Progenitor cell of endocrine pancreas (in vitro differentiated cells): ENCODE data around the gene DRC7. TPM values are rescaled to one million over a fixed set of nuclear protein-coding genes. Genes with fewer than 3 reads are reported as not detected.

Experiments used
- DNase-seq: peaks from one replicate; pipeline ENCODE4 v3.0.0; 2021; ENCODE audit warnings: low spot score; ENCODE audit not compliant: unreplicated experiment
- H3K27ac Mint-ChIP-seq: 2 replicates; pipeline ENCODE4 v1.8.0; 2021; ENCODE audit warnings: mild to moderate bottlenecking, moderate library complexity, mixed read lengths
- H3K27me3 Mint-ChIP-seq: 2 replicates; pipeline ENCODE4 v1.8.0; 2021; ENCODE audit warnings: mixed read lengths
- H3K36me3 Mint-ChIP-seq: 2 replicates; pipeline ENCODE4 v1.8.0; 2022; ENCODE audit warnings: mixed read lengths; ENCODE audit not compliant: insufficient read depth
- H3K4me1 Mint-ChIP-seq: 2 replicates; pipeline ENCODE4 v1.8.0; 2021; ENCODE audit warnings: low read depth, mixed read lengths
- H3K4me3 Mint-ChIP-seq: 2 replicates; pipeline ENCODE4 v1.8.0; 2021; ENCODE audit warnings: low read depth, mild to moderate bottlenecking, moderate library complexity, mixed read lengths
- H3K9me3 Mint-ChIP-seq: 2 replicates; pipeline ENCODE4 v1.8.0; 2021; ENCODE audit warnings: low read depth, mixed read lengths
- total RNA-seq: library from RNA; stranded (reverse); gene quantifications from 2 replicates; pipeline ENCODE4 v1.2.1, GENCODE V29; 2021
- TF ChIP-seq, protein P1 (sequence below): fragments of 200-600 bp; sonication (generic); IDR thresholded peaks from one replicate; pipeline ENCODE4 v1.5.0; 2021; ENCODE audit warnings: antibody characterized with exemption, mild to moderate bottlenecking; ENCODE audit not compliant: unreplicated experiment

The DRC7 gene
- total RNA-seq, 1 donor from 2014 or later, result 6.8 TPM

DNA sequence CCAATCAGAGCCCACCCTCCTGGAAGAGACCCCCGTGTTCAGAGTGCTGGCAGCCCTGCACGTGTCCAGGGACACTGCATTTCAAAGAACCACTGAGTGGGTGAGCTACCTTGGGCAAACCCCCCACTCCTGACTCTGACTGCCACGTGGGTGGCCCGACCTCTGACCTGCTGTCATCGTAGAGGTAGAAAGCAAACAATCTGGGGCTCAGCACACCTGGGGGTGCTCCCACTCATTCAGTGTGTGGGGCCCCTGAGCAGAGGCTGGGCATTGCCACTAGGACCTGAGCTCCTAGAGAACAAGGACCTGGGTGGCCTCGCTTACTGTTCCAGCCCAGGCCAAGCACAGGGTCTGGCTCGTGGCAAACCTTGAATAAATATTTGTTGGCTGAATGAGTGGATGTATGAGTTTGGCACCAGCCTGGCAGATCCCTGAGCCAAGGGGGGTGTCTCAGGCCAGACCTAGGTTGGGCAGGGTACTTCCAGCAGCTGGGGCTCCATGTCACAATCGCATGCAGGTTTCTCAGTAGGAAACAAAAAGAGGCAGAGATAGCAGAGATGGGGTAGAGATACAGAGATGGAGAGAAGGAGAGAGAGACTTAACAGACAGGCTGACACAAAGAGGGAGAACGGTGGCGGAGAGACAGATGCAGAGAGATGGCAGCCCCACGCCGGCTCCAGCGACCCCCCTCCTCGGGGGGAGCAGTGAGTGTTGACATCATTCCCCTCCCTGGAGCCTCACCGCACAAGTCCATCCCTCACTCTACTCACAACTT, 5.4 kb upstream of the DRC7 start:
- DNase-seq, result no peak
- no peak overlapping the region for H3K4me3 Mint-ChIP-seq
- TF ChIP-seq, protein P1, sequence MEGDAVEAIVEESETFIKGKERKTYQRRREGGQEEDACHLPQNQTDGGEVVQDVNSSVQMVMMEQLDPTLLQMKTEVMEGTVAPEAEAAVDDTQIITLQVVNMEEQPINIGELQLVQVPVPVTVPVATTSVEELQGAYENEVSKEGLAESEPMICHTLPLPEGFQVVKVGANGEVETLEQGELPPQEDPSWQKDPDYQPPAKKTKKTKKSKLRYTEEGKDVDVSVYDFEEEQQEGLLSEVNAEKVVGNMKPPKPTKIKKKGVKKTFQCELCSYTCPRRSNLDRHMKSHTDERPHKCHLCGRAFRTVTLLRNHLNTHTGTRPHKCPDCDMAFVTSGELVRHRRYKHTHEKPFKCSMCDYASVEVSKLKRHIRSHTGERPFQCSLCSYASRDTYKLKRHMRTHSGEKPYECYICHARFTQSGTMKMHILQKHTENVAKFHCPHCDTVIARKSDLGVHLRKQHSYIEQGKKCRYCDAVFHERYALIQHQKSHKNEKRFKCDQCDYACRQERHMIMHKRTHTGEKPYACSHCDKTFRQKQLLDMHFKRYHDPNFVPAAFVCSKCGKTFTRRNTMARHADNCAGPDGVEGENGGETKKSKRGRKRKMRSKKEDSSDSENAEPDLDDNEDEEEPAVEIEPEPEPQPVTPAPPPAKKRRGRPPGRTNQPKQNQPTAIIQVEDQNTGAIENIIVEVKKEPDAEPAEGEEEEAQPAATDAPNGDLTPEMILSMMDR, result no peak
- H3K36me3 Mint-ChIP-seq, result no peaks in the 10 kb centered on the region
- H3K4me1 Mint-ChIP-seq, result peaks cover 15% of the 10 kb centered on the region
- H3K27ac Mint-ChIP-seq, result no peak overlapping the region
- H3K9me3 Mint-ChIP-seq, result no peaks in the 10 kb centered on the region
- no peaks in the 10 kb centered on the region for H3K27me3 Mint-ChIP-seq

GRCh38 chr16:57689762-57690558, 4.6 kb upstream of the DRC7 start:
- H3K4me1 Mint-ChIP-seq, result peaks cover 22% of the 10 kb centered on the region
- TF ChIP-seq, protein P1, result no peak
- no peaks in the 10 kb centered on the region for H3K36me3 Mint-ChIP-seq
- H3K27me3 Mint-ChIP-seq, result no peaks in the 10 kb centered on the region
- DNase-seq, result no peak
- no peaks in the 10 kb centered on the region for H3K9me3 Mint-ChIP-seq
- H3K27ac Mint-ChIP-seq, result no peak overlapping the region
- H3K4me3 Mint-ChIP-seq, result no peak overlapping the region

GRCh38 chr16:57690782-57691471, 3.7 kb upstream of the DRC7 start:
- TF ChIP-seq, protein P1, result no peak
- no peak overlapping the region for H3K4me3 Mint-ChIP-seq
- peaks cover 22% of the 10 kb centered on the region for H3K4me1 Mint-ChIP-seq
- no peak overlapping the region for H3K27ac Mint-ChIP-seq
- no peaks in the 10 kb centered on the region for H3K36me3 Mint-ChIP-seq
- no peak for DNase-seq
- H3K27me3 Mint-ChIP-seq, result no peaks in the 10 kb centered on the region
- H3K9me3 Mint-ChIP-seq, result no peaks in the 10 kb centered on the region

DNA sequence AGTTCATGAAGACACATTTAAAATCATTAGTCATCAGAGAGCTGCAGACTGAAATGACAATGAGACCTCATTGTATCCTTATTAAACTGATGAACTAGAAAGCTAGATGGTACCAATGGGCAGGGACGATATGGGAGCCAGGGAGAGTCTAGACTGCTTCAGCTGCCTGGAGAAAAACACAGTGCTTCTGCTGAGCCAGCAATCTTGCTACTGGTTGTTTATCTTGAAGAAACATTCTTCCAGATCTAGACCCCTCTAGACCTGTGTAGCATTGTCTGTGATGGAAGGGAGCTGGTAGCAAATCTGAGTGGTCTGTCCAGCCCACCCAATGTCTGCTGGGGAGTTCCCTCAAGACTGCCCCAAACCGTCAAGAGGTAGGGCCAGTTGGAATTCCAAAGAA, 2.0 kb upstream of the DRC7 start:
- H3K36me3 Mint-ChIP-seq, result no peaks in the 10 kb centered on the region

More for the DNA sequence above, 2.0 kb upstream of the DRC7 start:
- H3K4me1 Mint-ChIP-seq, result peaks cover 22% of the 10 kb centered on the region
- H3K4me3 Mint-ChIP-seq, result no peak overlapping the region
- DNase-seq, result no peak
- TF ChIP-seq, protein P1, result no peak
- no peaks in the 10 kb centered on the region for H3K27me3 Mint-ChIP-seq
- H3K9me3 Mint-ChIP-seq, result no peaks in the 10 kb centered on the region
- H3K27ac Mint-ChIP-seq, result no peak overlapping the region
